Measurements from ENCODE around the gene JAKMIP3. TPM values are rescaled to one million over a fixed set of nuclear protein-coding genes. Genes with fewer than 3 reads are reported as not detected.

JAKMIP3 gene
- under 1 TPM; 0.28 to 0.36 TPM for total RNA-seq
- polyA plus RNA-seq (2013, experiment 1 of 2): 0.40 TPM
- 0.33 TPM for polyA plus RNA-seq (2013, experiment 2 of 2)
- 0.06 to 9.2 (median 1.3) reads per million in 172 experiments for total RNA-seq

DNA sequence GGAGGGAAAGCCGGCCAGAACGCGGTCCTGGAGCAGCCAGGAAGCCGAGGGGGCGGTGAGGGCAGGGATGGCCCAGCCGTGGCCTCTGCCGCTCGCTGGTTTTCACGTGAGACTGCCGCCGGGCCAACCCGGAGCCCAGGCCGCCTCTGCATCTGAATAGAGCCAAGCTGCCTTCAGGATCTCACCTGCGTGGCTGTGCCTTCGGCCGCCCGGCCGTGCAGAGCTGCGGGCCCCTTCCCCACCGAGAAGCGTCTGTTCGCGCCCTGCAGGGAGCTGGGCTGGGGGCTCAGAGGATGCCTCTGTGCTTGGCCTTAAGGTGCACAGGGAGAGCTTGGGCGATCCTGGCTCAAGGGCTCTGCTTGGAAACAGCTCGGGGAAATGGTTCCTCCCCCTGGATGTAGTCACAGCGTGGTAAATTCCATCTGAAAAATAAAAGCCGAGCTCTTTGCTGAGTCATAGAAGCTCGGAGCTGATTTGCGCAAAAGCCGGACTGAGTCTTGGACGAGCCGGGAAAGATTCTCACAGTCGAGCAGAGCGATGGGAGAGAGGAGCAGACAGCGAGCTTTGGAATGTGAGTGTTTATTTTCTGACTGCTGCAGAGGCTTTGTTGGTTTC is at the start of gene JAKMIP3:
TSS of gene JAKMIP3 (plus strand) at position 456 of the 615 bp plus-strand sequence. CDS start 38,863 bp downstream, outside the sequence.
- ChIA-PET POLR2A (no interaction called here), CTCF (no interaction called here)
- DNase-seq (no peak), ATAC-seq (ENCODE audit: poor library complexity) (no peak)
- Histone ChIP-seq H3K9me3 (ENCODE audit: control insufficient read depth in 1 of 2, insufficient read depth in 1 of 2, low read length in 2 of 2) (no peaks in the 10 kb centered on the region), H3K27ac (ENCODE audit: low read depth in 1 of 2, low read length in 2 of 2) (no peak within 1 kb of the TSS), H3K27me3 (ENCODE audit: control insufficient read depth in 1 of 2, insufficient read depth in 2 of 2, low read length in 2 of 2) (no peaks in the 10 kb centered on the region), H3K4me1 (ENCODE audit: insufficient read depth, low read length) (peaks cover 7% of the 10 kb centered on the region), H3K36me3 (ENCODE audit: insufficient read depth, low read length) (no peaks in the 10 kb centered on the region), H3K4me3 (ENCODE audit: low read length) (peak within 1 kb of the TSS; percentile 29)
- H3K4me3 Mint-ChIP-seq: peak within 1 kb of the TSS; percentile 60
- H3K36me3 Mint-ChIP-seq (ENCODE audit: low read depth): no peaks in the 10 kb centered on the region
- H3K27me3 Mint-ChIP-seq: peaks cover 14% of the 10 kb centered on the region
- H3K9me3 Mint-ChIP-seq: no peaks in the 10 kb centered on the region
- peaks cover 12% of the 10 kb centered on the region for H3K4me1 Mint-ChIP-seq (ENCODE audit: low read depth)
- intact Hi-C loops (cut with DNase I, micrococcal nuclease): no loop called here
- no peak within 1 kb of the TSS for H3K27ac Mint-ChIP-seq
- TF ChIP-seq, protein P1, sequence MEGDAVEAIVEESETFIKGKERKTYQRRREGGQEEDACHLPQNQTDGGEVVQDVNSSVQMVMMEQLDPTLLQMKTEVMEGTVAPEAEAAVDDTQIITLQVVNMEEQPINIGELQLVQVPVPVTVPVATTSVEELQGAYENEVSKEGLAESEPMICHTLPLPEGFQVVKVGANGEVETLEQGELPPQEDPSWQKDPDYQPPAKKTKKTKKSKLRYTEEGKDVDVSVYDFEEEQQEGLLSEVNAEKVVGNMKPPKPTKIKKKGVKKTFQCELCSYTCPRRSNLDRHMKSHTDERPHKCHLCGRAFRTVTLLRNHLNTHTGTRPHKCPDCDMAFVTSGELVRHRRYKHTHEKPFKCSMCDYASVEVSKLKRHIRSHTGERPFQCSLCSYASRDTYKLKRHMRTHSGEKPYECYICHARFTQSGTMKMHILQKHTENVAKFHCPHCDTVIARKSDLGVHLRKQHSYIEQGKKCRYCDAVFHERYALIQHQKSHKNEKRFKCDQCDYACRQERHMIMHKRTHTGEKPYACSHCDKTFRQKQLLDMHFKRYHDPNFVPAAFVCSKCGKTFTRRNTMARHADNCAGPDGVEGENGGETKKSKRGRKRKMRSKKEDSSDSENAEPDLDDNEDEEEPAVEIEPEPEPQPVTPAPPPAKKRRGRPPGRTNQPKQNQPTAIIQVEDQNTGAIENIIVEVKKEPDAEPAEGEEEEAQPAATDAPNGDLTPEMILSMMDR (IDR thresholded peaks at IDR 0.05): no peak

GRCh38 chr10:132016514-132016913 is 49.2 kb upstream of the JAKMIP3 start:
- no peak overlapping the region for H3K4me3 Mint-ChIP-seq
- no peaks in the 10 kb centered on the region for H3K27me3 ChIP-seq (ENCODE audit: control insufficient read depth in 1 of 2, insufficient read depth in 2 of 2, low read length in 2 of 2)
- no peak for ATAC-seq (ENCODE audit: poor library complexity)

DNA sequence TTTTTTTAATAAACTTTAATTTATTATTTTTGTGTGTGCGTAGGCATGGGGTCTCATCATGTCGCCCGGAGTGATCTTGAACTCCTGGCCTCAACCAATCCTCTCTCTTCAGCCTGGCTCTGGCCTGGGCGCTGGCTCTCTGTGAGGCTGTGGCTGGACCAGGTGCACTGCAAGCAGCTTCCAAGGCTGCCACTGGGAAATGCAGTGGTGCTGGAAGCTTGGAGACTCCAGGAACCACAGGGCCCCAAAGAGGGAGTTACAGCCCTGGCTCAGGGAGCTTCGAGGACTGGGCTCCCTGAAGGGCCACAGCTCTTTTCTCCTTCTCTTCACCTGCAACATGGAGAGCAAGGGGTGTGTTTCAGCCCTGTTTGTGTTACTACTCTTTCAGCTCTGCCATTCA is 47.3 kb upstream of the JAKMIP3 start:
- H3K27me3 ChIP-seq (ENCODE audit: control insufficient read depth in 1 of 2, insufficient read depth in 2 of 2, low read length in 2 of 2): peaks cover 0 to 3% of the 10 kb centered on the region in 2 experiments
- no peak overlapping the region for H3K4me3 ChIP-seq (ENCODE audit: low read length)
- Mint-ChIP-seq H3K4me3 (no peak overlapping the region), H3K9me3 (no peaks in the 10 kb centered on the region), H3K27ac (no peak overlapping the region), H3K36me3 (ENCODE audit: low read depth) (no peaks in the 10 kb centered on the region), H3K4me1 (ENCODE audit: low read depth) (peaks cover 6% of the 10 kb centered on the region), H3K27me3 (peaks cover 5% of the 10 kb centered on the region)
- TF ChIP-seq, protein P1 (IDR thresholded peaks at IDR 0.05): no peak
- ATAC-seq (ENCODE audit: poor library complexity) (no peak), DNase-seq (no peak)
- CTCF ChIA-PET: interaction anchor here (0.7 kb wide), 1 partner anchor 133 kb away, joined by 4 read pairs; no protein-coding TSS in a partner anchor
- no peak overlapping the region for H3K27ac ChIP-seq (ENCODE audit: low read depth in 1 of 2, low read length in 2 of 2)
- no peaks in the 10 kb centered on the region for H3K36me3 ChIP-seq (ENCODE audit: insufficient read depth, low read length)
- POLR2A ChIA-PET: no interaction called here
- H3K4me1 ChIP-seq (ENCODE audit: insufficient read depth, low read length): peaks cover 7% of the 10 kb centered on the region
- no peaks in the 10 kb centered on the region for H3K9me3 ChIP-seq (ENCODE audit: control insufficient read depth in 1 of 2, insufficient read depth in 1 of 2, low read length in 2 of 2)
- intact Hi-C loops (cut with DNase I, micrococcal nuclease): no loop called here

More at GRCh38 chr10:132016514-132016913, 49.2 kb upstream of the JAKMIP3 start:
- Mint-ChIP-seq H3K36me3 (ENCODE audit: low read depth) (no peaks in the 10 kb centered on the region), H3K27ac (no peak overlapping the region), H3K27me3 (no peaks in the 10 kb centered on the region), H3K9me3 (no peaks in the 10 kb centered on the region), H3K4me1 (ENCODE audit: low read depth) (no peaks in the 10 kb centered on the region)
- Histone ChIP-seq H3K27ac (ENCODE audit: low read depth in 1 of 2, low read length in 2 of 2) (no peak overlapping the region), H3K36me3 (ENCODE audit: insufficient read depth, low read length) (no peaks in the 10 kb centered on the region), H3K4me3 (ENCODE audit: low read length) (no peak overlapping the region), H3K4me1 (ENCODE audit: insufficient read depth, low read length) (no peaks in the 10 kb centered on the region), H3K9me3 (ENCODE audit: control insufficient read depth in 1 of 2, insufficient read depth in 1 of 2, low read length in 2 of 2) (no peaks in the 10 kb centered on the region)
- CTCF ChIA-PET: no interaction called here
- intact Hi-C loops (cut with DNase I, micrococcal nuclease): no loop called here
- POLR2A ChIA-PET: no interaction called here
- DNase-seq: no peak
- TF ChIP-seq, protein P1 (IDR thresholded peaks at IDR 0.05): no peak
